HG02678 (cell line): ENCODE data around the gene KCNA3.
"Not testable (repeated sequence)": the region's sequence is repeated elsewhere in the genome, so short reads cannot be mapped to it uniquely, and the experiment has no call there.

ENCODE experiments used
- ATAC-seq: cut with Tn5 transposase; IDR thresholded peaks from one replicate; pipeline ENCODE4 v1.9.1; 2021; ENCODE audit warnings: mild to moderate bottlenecking, moderate library complexity; ENCODE audit not compliant: unreplicated experiment

KCNA3 gene

DNA sequence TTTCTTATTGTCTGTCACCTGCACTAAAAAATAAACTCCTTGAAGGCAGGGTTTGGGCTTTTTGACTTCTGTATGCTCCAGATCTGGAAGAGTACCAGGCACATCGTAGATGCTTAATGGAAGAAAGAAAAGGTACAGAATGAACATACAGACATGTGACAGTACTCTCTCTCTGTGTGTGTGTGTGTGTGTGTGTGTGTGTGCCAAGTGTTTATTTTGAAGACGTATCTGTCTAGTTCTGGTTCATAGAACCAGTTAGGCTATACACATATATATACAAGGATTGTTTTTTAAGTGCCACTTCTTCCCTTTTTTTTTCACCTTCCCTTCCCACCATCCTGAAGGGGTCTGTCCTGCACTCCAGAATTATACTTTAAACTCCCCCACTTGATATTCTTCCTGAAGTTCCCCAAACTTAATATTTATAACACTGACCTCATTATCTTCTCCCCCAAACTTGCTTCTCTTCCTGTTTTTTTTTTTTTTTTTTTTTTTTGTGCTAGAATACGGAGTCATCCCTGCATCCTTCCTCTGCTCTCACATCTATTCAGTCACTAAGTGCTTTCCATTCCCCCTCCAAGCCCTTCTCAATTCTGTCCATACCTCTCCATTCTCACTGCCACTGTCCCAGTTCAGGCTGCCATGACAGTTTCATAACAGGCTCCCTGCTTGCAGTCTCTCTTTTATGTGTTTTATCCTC, 5.4 kb upstream of the KCNA3 start:
- no peak for ATAC-seq

DNA sequence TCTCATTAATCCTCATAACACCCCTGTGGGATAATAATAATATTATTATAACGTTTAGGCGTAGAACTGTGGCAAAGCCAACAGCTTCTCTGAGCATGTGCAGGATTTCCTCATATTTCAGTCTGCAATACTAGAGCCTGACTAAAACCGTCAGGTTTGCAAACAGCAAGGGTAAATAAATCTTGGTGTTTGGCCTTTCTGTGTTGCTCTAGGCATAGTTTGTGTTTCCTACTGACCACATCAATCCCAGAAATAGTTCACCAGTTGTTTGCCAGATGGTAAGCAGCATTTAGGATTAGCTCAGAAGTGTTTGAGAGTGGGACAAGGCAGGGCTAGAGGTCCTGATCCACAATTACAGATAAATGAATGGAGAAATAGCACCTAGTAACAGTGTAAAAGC, 2.8 kb upstream of the KCNA3 start:
- ATAC-seq = no peak

GRCh38 chr1:110676970-110677369, 2.2 kb upstream of the KCNA3 start:
- ATAC-seq = no peak

DNA sequence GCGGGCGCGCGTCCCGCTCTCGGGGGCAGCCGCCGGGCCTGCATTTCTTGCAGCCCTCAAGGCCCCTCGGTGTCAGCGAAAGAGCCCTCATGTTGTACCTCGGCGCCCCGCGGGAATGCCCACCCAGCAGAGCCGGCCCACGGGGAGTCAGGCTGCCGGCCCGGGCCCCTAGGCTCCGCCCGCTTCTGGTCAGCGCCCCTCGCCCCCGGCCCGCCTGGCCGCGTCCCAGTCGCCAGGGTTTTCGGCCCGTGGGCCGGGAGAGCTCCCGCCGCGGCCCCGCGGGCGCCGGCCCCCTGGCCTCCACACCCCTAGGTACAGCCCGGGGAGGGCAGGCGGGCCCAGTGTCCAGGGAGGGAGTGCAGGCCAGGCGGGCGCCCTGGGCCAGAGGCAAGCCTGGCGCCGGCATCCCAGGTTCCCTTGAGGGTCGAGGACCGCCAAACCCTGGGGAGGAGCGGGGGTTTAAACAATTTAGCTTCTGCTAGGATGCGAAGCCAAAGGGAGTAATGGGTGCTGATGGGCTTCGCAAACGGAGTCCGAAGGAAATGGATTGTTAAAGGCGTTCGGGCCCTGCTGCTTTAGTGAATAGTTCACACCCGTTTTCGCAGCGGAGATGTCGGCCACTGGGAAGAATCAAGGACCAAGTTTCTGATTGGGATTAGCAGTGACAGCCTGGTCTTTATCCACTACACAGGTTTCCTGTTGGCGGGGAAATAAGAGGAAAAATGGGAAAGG, 486 bp upstream of the KCNA3 start:
- no peak for ATAC-seq

- ATAC-seq = no peak
Observed at GRCh38 chr1:110673805-110674336, 869 bp downstream of the KCNA3 start.

- no peak for ATAC-seq
Observed at GRCh38 chr1:110673197-110673701, 1.5 kb downstream of the KCNA3 start.

- peak; percentile 68 for ATAC-seq
Observed at GRCh38 chr1:110672753-110673108, 2.0 kb downstream of the KCNA3 start.

GRCh38 chr1:110672001-110672752, 2.6 kb downstream of the KCNA3 start:
- ATAC-seq = no peak

- ATAC-seq = no peak
Observed at GRCh38 chr1:110671361-110671760, 3.4 kb downstream of the KCNA3 start.

DNA sequence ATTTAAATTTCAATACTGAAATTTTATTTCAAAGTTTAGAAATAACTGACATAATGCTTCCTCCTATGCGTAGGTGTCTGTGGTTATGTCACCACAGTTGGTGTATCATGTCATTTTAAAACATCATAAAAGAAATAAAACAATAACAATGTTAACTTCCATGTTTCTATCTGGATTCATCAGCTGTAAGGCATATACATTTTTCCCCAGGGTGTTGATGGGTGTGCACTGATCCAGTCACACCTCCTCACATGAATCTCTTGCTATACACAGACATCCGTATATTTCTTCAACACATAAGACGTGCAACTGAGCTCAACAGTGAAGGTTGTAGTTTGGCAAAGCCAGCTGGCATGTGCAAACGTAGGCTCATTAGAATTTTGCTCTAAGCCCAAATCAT, 6.2 kb downstream of the KCNA3 start:
- no peak for ATAC-seq

- ATAC-seq = no peak
Observed at GRCh38 chr1:110667776-110668175, 7.0 kb downstream of the KCNA3 start.

- no peak for ATAC-seq
Observed at GRCh38 chr1:110663241-110663640, 11.5 kb downstream of the KCNA3 start.

GRCh38 chr1:110659559-110659958, 15.2 kb downstream of the KCNA3 start:
- not testable (repeated sequence) for ATAC-seq

GRCh38 chr1:110657351-110657750, 17.4 kb downstream of the KCNA3 start:
- ATAC-seq = no peak

DNA sequence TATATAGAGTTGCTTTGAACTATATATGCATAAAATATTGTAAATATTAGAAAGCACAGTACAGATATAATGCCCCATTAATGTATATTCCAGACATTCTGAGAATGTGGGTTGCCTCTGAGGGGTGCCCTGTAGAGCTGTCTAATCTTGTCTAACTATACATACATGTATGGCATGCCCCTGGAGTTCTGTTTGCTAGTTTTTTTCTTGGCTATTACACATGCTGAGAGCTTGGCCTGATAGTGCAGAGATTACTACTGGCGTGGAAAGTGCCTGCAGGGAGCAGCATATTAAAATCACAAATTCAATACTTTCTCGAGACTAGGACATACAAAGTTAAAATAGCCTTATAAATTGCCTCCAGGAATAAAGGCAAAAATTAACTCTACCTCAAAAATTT, 24.1 kb downstream of the KCNA3 start:
- no peak for ATAC-seq

DNA sequence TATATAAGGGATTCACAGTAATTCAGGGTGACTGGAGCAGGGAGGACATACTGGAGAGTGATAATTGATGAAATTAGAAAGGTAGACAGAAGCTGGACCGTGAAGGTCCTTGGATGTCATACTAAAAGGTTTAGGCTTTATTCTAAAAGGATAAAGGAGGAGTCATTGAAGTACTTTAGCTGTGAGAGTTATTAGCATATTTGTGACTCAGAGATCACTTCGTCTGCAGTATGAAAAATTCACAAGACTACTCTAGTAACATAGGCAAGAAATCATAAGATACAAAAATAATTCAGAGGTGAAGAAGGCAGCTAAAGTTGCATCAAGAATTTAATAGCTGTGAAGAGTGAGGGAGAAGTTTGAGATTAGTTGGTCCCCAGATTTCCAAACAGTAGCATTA, 26.3 kb downstream of the KCNA3 start:
- ATAC-seq = no peak

- no peak for ATAC-seq
Observed at GRCh38 chr1:110647254-110647891, 27.4 kb downstream of the KCNA3 start.

GRCh38 chr1:110645821-110646735, 28.7 kb downstream of the KCNA3 start:
- no peak for ATAC-seq

DNA sequence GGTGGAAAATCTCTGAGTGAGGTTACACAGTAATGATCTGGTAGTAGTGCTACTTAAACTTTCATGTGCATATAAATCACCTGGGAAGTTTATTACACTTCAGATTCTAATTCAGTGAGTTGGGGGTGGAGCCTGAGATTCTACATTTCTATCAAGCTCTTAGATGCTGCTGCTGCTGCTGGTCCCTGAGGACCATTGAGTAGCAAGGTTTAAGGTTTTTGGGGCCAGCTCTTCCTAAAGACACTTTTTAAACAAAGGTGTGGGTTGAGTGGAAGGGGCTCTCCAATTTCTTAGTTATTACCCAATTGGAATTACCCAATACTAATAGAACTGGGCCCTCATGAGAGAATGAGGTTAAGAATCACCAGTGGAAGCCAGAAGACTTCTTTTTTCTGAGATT, 29.5 kb downstream of the KCNA3 start:
- no peak for ATAC-seq

DNA sequence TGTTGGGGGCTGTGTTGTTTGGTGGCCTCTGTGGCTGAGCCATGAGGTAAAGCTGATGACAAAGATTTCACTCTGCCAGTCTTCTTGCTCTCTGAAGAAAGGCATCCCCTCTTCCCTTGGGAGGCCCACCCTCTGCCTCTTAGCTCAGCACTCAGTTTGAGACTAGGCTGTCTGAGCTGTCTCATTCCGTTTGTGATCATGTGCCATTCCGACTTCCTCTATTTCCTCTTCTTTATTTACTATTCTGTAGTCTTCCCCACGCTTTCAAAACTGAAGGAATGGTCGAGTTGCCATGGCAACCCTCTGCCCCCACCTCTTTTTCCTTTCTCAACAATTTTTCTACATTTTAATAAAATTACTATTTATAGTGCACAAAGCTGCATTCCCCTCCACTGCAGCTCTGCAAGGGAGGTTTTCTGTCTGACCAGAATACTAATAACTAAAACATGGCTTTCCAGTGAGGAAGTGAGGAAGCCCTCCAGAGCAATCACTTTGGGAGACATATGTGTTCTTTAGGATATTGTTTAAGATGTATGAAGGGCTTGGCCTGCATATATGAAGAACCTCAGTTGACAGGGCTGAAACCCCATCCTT, 30.8 kb downstream of the KCNA3 start:
- no peak for ATAC-seq
